A673 (cell line): ENCODE results near the gene MIER1. TPM values are rescaled to one million over a fixed set of nuclear protein-coding genes. Genes with fewer than 3 reads are reported as not detected.
A peak's percentile ranks its signal among the peaks of the same experiment; 100 is the strongest.

Experiments
- BruUV-seq: library from RNA; stranded (reverse); fragments of 400-500 nt; replicated peaks from 2 replicates; lab custom pipeline; 2021; lab: Mats Ljungman, UMichigan
- CTCF ChIA-PET: fragments of 300-600 bp; sonication (Branson Sonifier 250); formaldehyde crosslinking; loops from one replicate; lab custom pipeline; 2022; ENCODE audit warnings: antibody characterized with exemption; lab: Charles Lee
- POLR2A ChIA-PET: fragments of 300-600 bp; sonication (Branson Sonifier 250); formaldehyde crosslinking; loops from one replicate; lab custom pipeline; 2022; ENCODE audit warnings: antibody characterized with exemption; ENCODE audit not compliant: low non-redundant PET; lab: Charles Lee
- DNase-seq: peaks from one replicate; pipeline ENCODE4 v3.0.0-alpha.2; 2015; ENCODE audit warnings: low spot score
- H3K27ac ChIP-seq: fragments of 200-600 bp; sonication (generic); 2 replicates; pipeline ENCODE4 v1.5.1; 2016; ENCODE audit warnings: mixed run types, low read depth, mild to moderate bottlenecking, mixed read lengths, antibody characterized with exemption, low read length; ENCODE audit not compliant: poor library complexity, severe bottlenecking
- H3K27me3 ChIP-seq: fragments of 200-600 bp; sonication (generic); replicated peaks from 2 replicates; pipeline ENCODE4 v1.6.1; 2017; ENCODE audit warnings: mixed run types, low read depth, mild to moderate bottlenecking, mixed read lengths, antibody characterized with exemption, low read length; ENCODE audit not compliant: insufficient read depth, poor library complexity
- H3K36me3 ChIP-seq: fragments of 200-600 bp; sonication (generic); 2 replicates; pipeline ENCODE4 v1.6.1; 2016; ENCODE audit warnings: mixed run types, mild to moderate bottlenecking, mixed read lengths, antibody characterized with exemption, low read length; ENCODE audit not compliant: insufficient read depth, poor library complexity, severe bottlenecking
- H3K4me1 ChIP-seq: fragments of 200-600 bp; sonication (generic); 2 replicates; pipeline ENCODE4 v1.6.1; 2017; ENCODE audit warnings: mixed run types, mild to moderate bottlenecking, mixed read lengths, antibody characterized with exemption, low read length; ENCODE audit not compliant: insufficient read depth, poor library complexity, severe bottlenecking
- H3K4me3 ChIP-seq: fragments of 200-600 bp; sonication (generic); 2 replicates; pipeline ENCODE4 v1.5.1; 2016; ENCODE audit warnings: low read depth, mixed run types, mild to moderate bottlenecking, mixed read lengths, low read length; ENCODE audit not compliant: poor library complexity, severe bottlenecking
- H3K9me3 ChIP-seq: fragments of 200-600 bp; sonication (generic); 2 replicates; pipeline ENCODE4 v1.6.1; 2016; ENCODE audit warnings: mixed run types, low read depth, mild to moderate bottlenecking, mixed read lengths, antibody characterized with exemption, low read length; ENCODE audit not compliant: poor library complexity, severe bottlenecking
- EZH2 ChIP-seq: fragments of 200-600 bp; sonication (generic); IDR thresholded peaks from 2 replicates; pipeline ENCODE4 v1.6.1; 2017; ENCODE audit warnings: borderline replicate concordance, low read depth, mild to moderate bottlenecking, mixed read lengths, antibody characterized with exemption, low read length; ENCODE audit not compliant: poor library complexity, severe bottlenecking
- intact Hi-C: fragments of 100-400 bp; cut with micrococcal nuclease; formaldehyde crosslinking; loops from one replicate; pipeline ENCODE4 v1.10.0; 2022; ENCODE audit not compliant: unreplicated experiment
- total RNA-seq: library from RNA; stranded (reverse); gene quantifications from 2 replicates; pipeline ENCODE4 v1.2.3, GENCODE V29; 2021
- TF ChIP-seq, protein P1 (sequence below): fragments of 300-800, 200-600 bp; sonication (generic); conservative IDR thresholded peaks from 2 replicates; pipeline ENCODE4 v1.5.1; 2017; ENCODE audit warnings: low read depth, mild to moderate bottlenecking, antibody characterized with exemption, low read length, moderate library complexity, mixed read lengths

Gene MIER1
- total RNA-seq, 1 experiment from 2014 or later = 30.3 TPM

DNA sequence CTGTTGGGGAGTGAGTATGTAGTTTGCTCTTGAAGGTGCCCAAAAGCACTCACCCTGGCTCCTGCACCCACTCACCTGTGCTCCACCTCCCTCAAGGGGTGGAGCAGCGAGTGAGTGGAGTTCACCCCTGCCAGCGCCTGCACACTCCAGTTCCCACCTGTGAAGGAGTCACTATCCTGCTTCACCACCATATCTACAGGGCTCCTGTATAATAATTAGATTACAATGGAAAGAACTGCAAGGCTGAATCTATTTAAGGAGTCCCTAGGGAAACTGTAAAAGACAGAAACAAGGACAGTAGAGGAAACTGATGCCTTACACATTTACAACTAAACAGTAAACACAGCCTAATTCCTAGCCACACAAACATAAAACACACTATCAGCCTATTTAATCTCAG is 4.2 kb upstream of the MIER1 start:
- DNase-seq = no peak
- no peak for TF ChIP-seq EZH2
- TF ChIP-seq, protein P1, sequence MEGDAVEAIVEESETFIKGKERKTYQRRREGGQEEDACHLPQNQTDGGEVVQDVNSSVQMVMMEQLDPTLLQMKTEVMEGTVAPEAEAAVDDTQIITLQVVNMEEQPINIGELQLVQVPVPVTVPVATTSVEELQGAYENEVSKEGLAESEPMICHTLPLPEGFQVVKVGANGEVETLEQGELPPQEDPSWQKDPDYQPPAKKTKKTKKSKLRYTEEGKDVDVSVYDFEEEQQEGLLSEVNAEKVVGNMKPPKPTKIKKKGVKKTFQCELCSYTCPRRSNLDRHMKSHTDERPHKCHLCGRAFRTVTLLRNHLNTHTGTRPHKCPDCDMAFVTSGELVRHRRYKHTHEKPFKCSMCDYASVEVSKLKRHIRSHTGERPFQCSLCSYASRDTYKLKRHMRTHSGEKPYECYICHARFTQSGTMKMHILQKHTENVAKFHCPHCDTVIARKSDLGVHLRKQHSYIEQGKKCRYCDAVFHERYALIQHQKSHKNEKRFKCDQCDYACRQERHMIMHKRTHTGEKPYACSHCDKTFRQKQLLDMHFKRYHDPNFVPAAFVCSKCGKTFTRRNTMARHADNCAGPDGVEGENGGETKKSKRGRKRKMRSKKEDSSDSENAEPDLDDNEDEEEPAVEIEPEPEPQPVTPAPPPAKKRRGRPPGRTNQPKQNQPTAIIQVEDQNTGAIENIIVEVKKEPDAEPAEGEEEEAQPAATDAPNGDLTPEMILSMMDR = no peak
- intact Hi-C loops = no loop called here
- no TSS peak for BruUV-seq
- ChIA-PET CTCF (no interaction called here), POLR2A (no interaction called here)
- Histone ChIP-seq H3K4me3 (no peak overlapping the region), H3K4me1 (peaks cover 6% of the 10 kb centered on the region), H3K9me3 (no peaks in the 10 kb centered on the region), H3K27ac (no peak overlapping the region), H3K36me3 (no peaks in the 10 kb centered on the region), H3K27me3 (no peaks in the 10 kb centered on the region)

DNA sequence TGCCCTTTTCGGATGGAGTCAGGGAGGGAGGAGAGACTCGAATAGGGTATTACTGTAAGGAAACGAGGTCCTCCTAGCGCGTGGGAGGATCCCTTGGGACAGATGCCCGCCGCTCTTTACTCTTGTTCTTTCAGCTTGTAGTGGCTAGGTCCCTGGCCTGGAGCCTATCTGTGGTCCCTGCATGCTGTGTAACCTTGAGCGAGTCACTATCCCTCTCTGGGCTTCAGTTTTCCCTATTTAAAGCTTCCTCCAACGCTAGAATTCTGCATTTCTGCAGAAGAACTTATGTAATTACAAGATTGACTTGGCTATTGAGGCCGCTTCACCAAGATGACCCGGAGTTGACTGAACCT is 744 bp downstream of the MIER1 start:
- Histone ChIP-seq H3K27me3 (no peaks in the 10 kb centered on the region), H3K27ac (peak overlapping the region; percentile 79), H3K4me1 (peaks cover 22% of the 10 kb centered on the region), H3K4me3 (peak overlapping the region; percentile 70), H3K9me3 (no peaks in the 10 kb centered on the region), H3K36me3 (no peaks in the 10 kb centered on the region)
- POLR2A ChIA-PET = no interaction called here
- no TSS peak for BruUV-seq
- intact Hi-C loops = no loop called here
- CTCF ChIA-PET = no interaction called here
- DNase-seq = no peak
- TF ChIP-seq EZH2 = no peak
- TF ChIP-seq, protein P1 = 0 out of 2 replicates have a peak, but pooled peaks have one; percentile 1

DNA sequence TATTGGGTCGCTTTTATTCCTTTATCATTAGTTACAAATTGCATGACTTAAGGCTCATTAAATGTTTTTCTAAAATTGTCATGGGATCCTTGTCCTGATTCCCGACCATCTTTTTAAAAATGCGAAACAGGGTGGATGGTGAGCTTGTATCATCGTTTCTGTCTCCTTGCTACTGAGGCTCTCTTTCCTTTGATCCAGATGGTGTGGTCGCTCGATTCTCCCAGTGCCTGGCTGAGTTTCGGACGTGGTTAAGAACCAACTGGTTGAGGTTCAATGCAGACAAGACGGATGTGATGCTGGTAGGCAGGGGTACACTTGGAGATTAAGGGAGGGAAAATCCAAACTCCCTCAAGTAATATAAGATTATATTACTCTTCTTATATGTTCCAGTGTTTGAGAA is 1.2 kb downstream of the MIER1 start:
- Histone ChIP-seq H3K36me3 (no peaks in the 10 kb centered on the region), H3K27me3 (no peaks in the 10 kb centered on the region), H3K9me3 (no peaks in the 10 kb centered on the region), H3K4me3 (peak overlapping the region; percentile 70), H3K27ac (peak overlapping the region; percentile 79), H3K4me1 (peaks cover 22% of the 10 kb centered on the region)
- ChIA-PET CTCF (no interaction called here), POLR2A (no interaction called here)
- no peak for DNase-seq
- no TSS peak for BruUV-seq
- TF ChIP-seq, protein P1 = no peak
- no peak for TF ChIP-seq EZH2
- intact Hi-C loops = no loop called here
